HG02798 (cell line): Measurements from ENCODE around the gene SOS1.
A peak's percentile ranks its signal among the peaks of the same experiment; 100 is the strongest.

ENCODE experiments used
- ATAC-seq: cut with Tn5 transposase; IDR thresholded peaks from one replicate; pipeline ENCODE4 v1.9.1; 2021; ENCODE audit warnings: mild to moderate bottlenecking; ENCODE audit not compliant: unreplicated experiment, poor library complexity

Gene SOS1

GRCh38 chr2:38978908-38979307 lies 141.9 kb downstream of the SOS1 start:
- no peak for ATAC-seq

DNA sequence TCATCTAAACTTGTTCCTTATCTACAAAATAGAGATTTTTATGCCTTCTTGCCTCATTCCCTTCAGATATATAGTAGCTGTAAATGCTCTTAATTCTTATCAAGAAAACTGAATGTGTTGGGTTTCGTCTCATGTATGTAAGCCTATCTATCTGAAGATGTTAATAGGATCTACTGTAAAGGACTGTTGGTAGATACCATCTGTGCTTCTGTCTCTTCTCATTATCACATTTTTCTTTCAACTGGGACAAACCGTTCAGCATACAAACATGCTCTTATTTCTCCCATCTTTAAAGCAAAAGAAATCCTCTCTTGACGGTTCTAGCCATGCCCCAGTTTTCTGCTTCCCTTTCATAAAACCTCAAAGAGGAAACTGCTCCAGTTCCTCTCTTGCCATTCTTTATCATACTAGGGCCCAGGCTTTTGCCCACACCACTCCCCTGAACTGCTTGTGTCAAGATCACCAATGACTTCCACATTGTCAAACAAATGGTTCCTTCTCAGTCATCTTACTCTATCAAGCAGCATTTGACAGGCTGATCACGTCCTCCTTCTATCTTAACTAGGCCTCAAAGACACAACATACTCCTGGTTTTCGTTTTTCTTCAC lies 142.5 kb downstream of the SOS1 start:
- ATAC-seq = no peak

DNA sequence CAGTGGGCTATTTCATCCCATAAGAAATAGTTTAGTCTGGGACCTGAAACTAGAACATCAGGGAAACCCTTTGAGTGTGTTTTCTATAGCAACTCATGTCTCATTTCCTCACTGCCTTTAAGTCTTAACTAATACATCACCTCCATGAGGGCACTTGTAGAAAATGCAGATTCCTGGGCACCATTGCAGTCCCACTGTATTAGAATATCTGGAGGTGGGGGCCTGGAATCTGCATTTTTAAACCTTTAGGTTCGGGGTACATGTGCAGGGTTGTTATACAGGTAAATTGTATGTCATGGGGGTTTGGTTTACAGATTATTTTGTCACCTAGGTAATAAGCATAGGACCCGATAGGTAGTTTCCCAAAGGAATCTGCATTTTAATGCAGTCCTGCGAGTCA lies 143.8 kb downstream of the SOS1 start:
- no peak for ATAC-seq

DNA sequence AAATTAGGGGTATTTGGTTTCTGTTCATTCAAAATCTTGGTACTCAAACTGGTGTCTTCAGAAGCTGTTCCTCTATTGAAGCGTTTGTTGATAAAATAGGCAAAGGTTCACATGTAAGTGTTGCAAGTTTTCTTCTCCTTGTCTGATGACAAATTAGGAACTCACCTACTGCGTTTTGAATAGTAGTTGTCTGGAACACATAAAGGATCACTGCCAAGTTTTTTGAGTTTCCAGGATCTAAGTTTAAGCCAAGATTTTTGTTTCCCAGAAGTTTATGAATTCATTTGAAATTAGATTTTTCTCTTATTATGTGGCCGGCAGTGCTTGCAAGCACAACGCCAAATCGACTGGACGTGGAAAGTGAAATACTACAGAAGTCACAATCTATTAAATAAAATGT lies 145.8 kb downstream of the SOS1 start:
- no peak for ATAC-seq

DNA sequence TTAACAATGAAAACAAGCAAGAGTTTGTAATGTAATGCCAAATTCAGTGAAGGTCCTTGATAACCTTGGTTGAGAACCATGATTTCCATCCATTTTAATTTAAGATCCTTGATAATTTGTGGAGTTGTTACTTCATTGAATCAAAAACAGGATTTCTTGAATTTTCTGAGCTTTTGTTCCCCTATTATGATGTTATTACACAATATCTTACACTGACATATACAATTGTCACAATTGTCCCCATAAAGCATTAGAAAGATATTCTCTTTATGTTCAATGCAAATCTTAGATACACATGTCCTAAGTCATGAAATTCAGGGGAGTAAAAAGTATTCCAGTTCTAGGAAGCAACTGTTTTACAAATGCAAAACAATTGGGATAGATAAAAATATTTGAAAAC lies 147.6 kb downstream of the SOS1 start:
- ATAC-seq = no peak

DNA sequence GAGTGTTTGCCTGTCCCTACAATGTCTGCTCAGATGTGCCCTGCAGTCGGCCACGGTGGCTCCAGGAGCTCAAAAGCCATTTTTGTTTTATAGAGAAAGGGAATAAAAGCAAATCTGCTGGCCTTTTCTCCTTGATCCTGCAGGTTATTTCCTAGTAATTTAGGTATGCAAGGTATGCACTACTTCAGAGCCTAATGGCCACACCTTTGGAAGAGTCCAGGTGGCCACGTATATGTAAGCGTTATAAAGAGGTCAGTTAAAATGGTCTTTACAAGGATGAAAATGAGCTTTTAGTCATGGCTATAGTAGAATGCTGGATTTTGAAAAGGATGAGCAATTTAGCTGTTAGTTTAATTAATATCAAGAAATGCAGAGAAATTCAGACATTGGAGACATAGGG lies 149.5 kb downstream of the SOS1 start:
- no peak for ATAC-seq

DNA sequence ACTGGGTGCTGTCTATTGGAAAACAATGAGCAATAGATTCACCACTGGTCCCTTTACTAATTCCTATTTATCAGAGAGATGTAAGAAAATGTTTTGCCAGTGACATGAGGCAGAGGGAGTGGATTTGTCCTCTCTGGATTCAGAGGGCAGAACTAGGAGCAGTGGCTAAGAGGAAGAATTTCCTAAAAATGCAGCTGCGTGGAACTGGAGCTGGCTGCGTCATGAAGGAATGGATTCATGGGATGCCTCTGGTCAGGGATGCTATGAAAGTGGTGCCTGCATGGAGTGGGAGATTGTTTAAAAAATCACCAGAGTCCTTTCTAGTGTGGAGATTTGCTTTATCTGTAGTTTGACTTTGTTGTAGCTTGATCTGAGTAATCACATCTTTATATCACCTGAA lies 152.8 kb downstream of the SOS1 start:
- no peak for ATAC-seq

DNA sequence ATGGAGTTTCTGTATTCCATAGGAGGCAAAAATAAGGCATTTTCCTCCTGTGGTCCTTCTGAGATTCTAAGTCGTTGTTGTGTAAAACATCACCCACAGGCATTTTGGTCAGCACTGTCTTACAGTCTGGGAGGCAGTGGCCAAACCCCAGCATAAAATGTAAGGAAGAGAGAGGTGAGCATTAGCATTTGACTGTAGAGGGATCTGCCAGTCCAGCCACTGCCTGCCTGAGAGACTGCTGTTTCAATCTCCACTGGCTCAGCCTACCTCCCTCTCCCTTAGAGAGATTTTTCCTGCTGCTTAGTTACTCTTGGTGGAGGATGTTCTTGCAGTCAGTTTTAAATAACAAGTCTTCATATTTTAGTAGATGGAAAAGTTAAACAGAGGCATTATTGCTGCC lies 154.2 kb downstream of the SOS1 start:
- no peak for ATAC-seq

- no peak for ATAC-seq
These were observed 154.8 kb downstream of the SOS1 start for GRCh38 chr2:38966006-38966405.

DNA sequence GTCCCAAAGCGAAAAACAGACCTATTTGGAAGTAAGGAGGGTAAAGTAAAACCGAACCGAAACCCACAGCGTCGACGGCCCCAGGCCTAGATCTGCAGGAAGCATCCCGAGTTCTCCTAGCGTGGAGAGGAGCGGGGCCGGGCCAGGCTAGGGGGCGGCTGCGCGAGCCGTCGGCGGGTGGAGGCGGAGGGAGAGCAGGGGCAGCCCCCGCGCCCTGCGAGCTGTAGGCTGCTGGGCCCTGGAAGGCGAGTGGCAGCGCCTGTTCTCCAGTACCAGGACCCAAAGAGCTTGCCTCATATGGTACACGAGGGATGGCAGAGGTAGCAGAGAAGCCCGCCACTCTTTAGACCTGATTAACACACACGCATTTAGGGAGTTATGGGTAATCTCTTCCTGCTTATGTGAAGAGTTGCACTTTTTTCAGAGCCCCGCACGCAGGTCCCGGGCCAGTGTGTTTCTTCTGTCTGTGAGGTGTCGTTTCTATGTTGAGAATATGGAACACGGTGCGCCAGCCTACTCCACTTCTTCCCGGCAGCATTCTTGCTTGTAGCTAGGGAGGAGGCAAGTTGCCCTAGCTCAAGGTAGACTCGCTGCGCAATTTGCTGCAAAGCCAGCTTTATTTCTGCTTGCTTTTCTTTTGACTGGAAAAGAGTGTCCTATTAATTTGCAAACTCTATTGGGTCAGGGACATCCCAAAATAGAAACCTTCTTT lies 160.1 kb downstream of the SOS1 start:
- peak; percentile 53 for ATAC-seq

DNA sequence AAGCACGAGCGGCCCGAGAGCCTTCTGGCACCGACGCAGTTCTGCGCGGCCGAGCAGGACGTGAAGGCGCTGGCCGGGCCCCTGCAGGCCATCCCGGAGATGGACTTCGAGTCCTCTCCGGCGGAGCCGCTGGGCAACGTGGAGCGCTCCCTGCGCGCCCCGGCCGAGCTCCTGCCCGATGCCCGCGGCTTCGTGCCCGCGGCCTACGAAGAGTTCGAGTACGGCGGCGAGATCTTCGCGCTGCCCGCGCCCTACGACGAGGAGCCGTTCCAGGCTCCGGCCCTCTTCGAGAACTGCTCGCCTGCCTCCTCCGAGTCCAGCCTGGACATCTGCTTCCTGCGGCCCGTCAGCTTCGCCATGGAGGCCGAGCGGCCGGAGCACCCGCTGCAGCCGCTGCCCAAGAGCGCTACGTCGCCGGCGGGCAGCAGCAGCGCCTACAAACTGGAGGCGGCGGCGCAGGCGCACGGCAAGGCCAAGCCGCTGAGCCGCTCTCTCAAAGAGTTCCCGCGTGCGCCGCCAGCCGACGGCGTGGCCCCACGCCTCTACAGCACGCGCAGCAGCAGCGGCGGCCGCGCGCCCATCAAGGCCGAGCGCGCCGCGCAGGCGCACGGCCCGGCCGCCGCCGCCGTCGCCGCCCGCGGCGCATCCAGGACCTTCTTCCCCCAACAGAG lies 160.8 kb downstream of the SOS1 start:
- peak; percentile 87 for ATAC-seq

- ATAC-seq = no peak
These were observed 161.4 kb downstream of the SOS1 start for GRCh38 chr2:38959466-38959865.

DNA sequence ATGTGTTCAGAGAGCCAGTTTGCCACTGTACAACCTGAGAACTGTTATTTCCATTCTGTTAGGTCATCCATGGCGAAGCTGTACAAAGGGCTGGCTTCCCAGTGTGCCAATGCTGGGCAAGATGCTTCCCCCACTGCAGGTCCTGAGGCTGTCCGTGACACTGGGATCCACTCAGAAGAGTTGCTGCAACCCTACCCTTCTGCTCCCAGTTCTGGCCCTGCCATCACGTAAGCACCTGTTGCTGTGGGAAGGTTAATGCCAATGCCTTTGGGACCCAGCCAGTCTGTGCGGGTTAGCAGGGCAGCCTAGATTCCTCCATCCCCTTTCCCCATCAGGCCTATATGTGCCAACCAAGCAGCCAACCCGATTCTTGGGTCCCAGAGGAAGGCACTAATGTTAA lies 162.9 kb downstream of the SOS1 start:
- no peak for ATAC-seq

DNA sequence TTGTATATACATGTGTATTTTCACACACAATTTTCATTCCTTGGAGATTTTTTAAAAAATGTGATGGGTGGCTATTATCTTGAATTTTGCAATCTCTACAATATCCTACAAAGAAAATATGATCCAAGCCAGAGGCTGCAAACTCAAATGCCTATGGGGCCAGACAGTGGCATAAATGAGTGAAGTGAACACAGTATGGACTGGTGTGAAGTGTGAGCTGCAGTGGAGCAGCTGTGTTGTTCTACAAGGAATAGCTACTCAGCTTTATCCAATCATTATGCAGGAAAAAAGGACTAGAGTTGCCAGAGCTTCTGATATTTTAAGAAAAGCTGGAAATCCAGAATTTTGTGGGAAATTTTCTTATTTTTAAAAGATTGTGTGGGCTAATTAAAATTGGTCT lies 169.1 kb downstream of the SOS1 start:
- no peak for ATAC-seq

DNA sequence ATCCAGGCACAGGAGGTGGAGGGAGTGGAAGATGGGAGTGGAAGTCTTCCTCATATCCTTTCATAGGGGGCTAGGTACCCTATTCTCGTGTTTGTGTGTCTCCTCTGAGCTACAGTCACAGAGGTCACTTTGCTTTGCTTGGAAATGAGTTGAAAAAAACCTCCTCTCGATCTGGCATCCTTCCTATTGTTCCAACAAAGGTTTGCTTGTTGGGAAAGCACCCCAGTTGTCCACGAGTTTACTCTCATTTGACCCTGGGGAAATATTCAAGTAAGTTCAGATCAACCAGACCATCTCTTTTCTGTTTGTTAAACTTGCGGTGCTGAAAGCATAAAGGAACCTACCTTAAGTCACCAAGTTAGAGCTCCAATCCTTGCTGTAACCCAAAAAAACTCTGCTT lies 171.9 kb downstream of the SOS1 start:
- no peak for ATAC-seq

- ATAC-seq = no peak
These were observed 172.4 kb downstream of the SOS1 start for GRCh38 chr2:38948387-38948882.

DNA sequence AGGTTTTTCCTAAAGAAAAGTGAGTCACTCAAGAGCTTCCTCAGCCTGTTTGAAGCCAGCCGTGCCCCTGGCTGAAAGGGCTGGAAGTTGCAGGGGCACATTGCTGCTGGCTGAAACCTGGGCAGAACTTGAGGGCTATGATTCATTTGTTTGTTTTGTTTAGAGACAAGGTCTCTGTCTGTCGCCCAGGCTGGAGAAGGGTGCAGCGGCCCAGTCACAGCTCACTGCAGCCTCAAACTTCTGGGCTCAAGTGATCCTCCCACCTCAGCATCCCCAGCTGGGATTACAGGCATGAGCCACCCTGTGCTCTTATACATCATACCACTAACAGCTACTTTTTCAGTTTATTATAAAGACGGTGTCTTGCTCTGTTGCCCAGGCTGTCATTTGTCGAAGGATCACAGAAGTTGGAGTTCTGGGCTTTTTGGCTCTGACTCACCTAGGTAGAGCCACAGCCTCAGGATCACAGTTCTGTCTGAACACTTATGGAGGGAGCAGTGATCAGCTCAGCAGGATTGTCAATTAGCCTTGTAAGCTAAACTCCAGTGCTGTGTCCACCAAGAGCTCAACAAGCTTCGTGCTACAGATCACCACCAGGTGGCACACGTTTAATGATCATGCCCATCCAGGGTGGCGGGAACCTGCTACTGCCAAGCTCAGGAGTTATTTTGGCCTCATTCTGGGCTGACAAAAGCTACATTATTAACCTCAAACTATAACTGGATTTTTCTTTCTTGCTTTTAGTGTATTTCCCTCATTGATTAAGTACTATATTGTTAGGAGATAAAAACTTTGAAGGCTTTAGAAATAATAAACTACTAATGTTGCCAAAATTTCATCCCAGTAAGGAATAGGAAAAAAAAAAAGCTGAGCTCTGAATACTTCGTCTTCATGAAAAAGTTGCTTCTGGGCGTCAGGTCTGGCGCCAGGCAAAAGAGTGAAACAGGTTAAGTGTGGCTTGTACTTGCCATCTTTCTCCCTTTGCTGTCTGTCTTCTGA lies 173.3 kb downstream of the SOS1 start:
- ATAC-seq = peak; percentile 81

- ATAC-seq = no peak
These were observed 174.9 kb downstream of the SOS1 start for GRCh38 chr2:38945911-38946310.

DNA sequence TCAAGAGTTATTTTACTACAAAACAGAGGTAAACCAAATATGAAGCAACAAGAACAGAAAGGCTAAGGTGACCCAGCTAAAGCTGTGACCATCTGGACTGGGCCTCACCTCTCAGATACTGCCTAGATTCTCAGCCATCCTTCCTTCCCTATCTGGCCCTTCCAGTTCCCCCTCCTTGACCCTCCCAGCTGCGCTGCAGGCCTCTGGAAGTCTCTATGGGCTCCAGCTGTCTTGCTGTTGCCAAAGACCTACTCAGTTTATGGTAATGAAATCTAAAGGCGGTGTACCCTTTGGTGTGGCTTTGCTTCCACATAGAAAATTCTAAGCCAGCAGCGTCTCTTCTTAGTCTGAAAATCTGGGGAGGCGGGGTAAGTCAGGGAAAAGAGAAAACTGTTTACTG lies 175.5 kb downstream of the SOS1 start:
- no peak for ATAC-seq

DNA sequence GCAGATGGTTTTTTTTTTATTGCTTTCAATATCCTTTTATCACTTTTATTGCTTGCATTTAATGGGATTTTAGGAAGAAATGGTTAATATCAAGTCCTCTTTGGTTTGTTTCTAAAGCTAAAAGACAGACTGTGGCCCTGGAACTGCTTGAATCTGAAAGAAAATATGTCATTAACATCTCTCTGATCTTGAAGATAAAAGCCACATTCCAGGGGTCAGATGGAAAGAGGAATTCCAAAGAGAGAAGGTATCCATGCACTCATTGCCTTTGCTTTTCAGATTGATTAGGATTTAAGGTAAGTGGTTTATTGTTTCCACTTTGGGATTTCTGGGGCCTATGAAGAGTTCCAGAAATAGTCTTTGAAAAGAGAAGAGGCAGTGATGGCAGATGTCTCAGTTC lies 177.1 kb downstream of the SOS1 start:
- ATAC-seq = no peak
